NCI-H2227 (cell line): Measurements from ENCODE around the gene PTPN18.
A peak's percentile ranks its signal among the peaks of the same experiment; 100 is the strongest.
"Not testable (repeated sequence)": the region's sequence is repeated elsewhere in the genome, so short reads cannot be mapped to it uniquely, and the experiment has no call there.

Experiments used
- DNase-seq: peaks from one replicate; lab custom pipeline; 2025; ENCODE audit not compliant: unreplicated experiment; lab: John Stamatoyannopoulos, UW

The PTPN18 gene

GRCh38 chr2:130380096-130380934 is 24.5 kb downstream of the PTPN18 start:
- no peak for DNase-seq

- no peak for DNase-seq
Measured at GRCh38 chr2:130381145-130381544, 25.3 kb downstream of the PTPN18 start.

GRCh38 chr2:130381619-130382018 is 25.8 kb downstream of the PTPN18 start:
- DNase-seq, result no peak

- no peak for DNase-seq
Measured at GRCh38 chr2:130382313-130382917, 26.6 kb downstream of the PTPN18 start.

GRCh38 chr2:130385709-130386108 is 29.9 kb downstream of the PTPN18 start:
- DNase-seq, result no peak

- no peak for DNase-seq
Measured at GRCh38 chr2:130387071-130387400, 31.2 kb downstream of the PTPN18 start.

- DNase-seq, result no peak
Measured at GRCh38 chr2:130387804-130388203, 31.9 kb downstream of the PTPN18 start.

- no peak for DNase-seq
Measured at GRCh38 chr2:130388221-130388907, 32.5 kb downstream of the PTPN18 start.

GRCh38 chr2:130389358-130389757 is 33.5 kb downstream of the PTPN18 start:
- DNase-seq, result no peak

- DNase-seq, result no peak
Measured at GRCh38 chr2:130389783-130390182, 33.9 kb downstream of the PTPN18 start.

GRCh38 chr2:130390460-130391057 is 34.7 kb downstream of the PTPN18 start:
- no peak for DNase-seq

- peak; percentile 85 for DNase-seq
Measured at GRCh38 chr2:130391058-130391871, 35.4 kb downstream of the PTPN18 start.

GRCh38 chr2:130391872-130392670 is 36.2 kb downstream of the PTPN18 start:
- peak; percentile 74 for DNase-seq

GRCh38 chr2:130393318-130393910 is 37.6 kb downstream of the PTPN18 start:
- no peak for DNase-seq

- not testable (repeated sequence) for DNase-seq
Measured at GRCh38 chr2:130406280-130406679, 50.4 kb downstream of the PTPN18 start.

GRCh38 chr2:130416693-130417092 is 60.8 kb downstream of the PTPN18 start:
- DNase-seq, result not testable (repeated sequence)

- DNase-seq, result not testable (repeated sequence)
Measured at GRCh38 chr2:130418845-130419244, 63.0 kb downstream of the PTPN18 start.
